GM21737 (cell line): ENCODE measurements around the gene GMPR2.

ENCODE experiments used
- ATAC-seq: cut with Tn5 transposase; IDR thresholded peaks from one replicate; pipeline ENCODE4 v1.9.1; 2021; ENCODE audit warnings: mild to moderate bottlenecking, moderate library complexity; ENCODE audit not compliant: unreplicated experiment

The GMPR2 gene

GRCh38 chr14:24263848-24264247 is 31.1 kb downstream of the GMPR2 start:
- ATAC-seq: no peak

GRCh38 chr14:24264298-24264697 is 31.6 kb downstream of the GMPR2 start:
- no peak for ATAC-seq

- ATAC-seq: no peak
Measured at GRCh38 chr14:24266344-24267244, 33.9 kb downstream of the GMPR2 start.

- ATAC-seq: no peak
Measured at GRCh38 chr14:24267516-24267915, 34.8 kb downstream of the GMPR2 start.

- no peak for ATAC-seq
Measured at GRCh38 chr14:24268225-24268624, 35.5 kb downstream of the GMPR2 start.

- ATAC-seq: no peak
Measured at GRCh38 chr14:24269368-24269767, 36.6 kb downstream of the GMPR2 start.

GRCh38 chr14:24269910-24270536 is 37.3 kb downstream of the GMPR2 start:
- ATAC-seq: no peak

- no peak for ATAC-seq
Measured at GRCh38 chr14:24270537-24271133, 37.9 kb downstream of the GMPR2 start.

- peak; percentile 80 for ATAC-seq
Measured at GRCh38 chr14:24271134-24271833, 38.6 kb downstream of the GMPR2 start, which contains the start of gene RABGGTA. TSS of gene RABGGTA (minus strand) at chr14:24271597. CDS start at chr14:24271115, 482 bp downstream.

GRCh38 chr14:24271834-24272263 is 39.1 kb downstream of the GMPR2 start:
- ATAC-seq: no peak

- ATAC-seq: no peak
Measured at GRCh38 chr14:24272467-24272866, 39.7 kb downstream of the GMPR2 start.

- no peak for ATAC-seq
Measured at GRCh38 chr14:24273422-24273998, 40.8 kb downstream of the GMPR2 start.

GRCh38 chr14:24274101-24274543 is 41.4 kb downstream of the GMPR2 start:
- peak; percentile 39 for ATAC-seq

GRCh38 chr14:24277071-24277470 is 44.3 kb downstream of the GMPR2 start:
- no peak for ATAC-seq

- no peak for ATAC-seq
Measured at GRCh38 chr14:24277606-24278321, 45.0 kb downstream of the GMPR2 start.

GRCh38 chr14:24278424-24278823 is 45.7 kb downstream of the GMPR2 start:
- no peak for ATAC-seq

GRCh38 chr14:24279301-24280186 is 46.8 kb downstream of the GMPR2 start:
- peak; percentile 63 for ATAC-seq

- no peak for ATAC-seq
Measured at GRCh38 chr14:24280797-24281460, 48.2 kb downstream of the GMPR2 start.
